GM18868 (cell line): ENCODE data around the gene ALLC.

ENCODE experiments used
- ATAC-seq: cut with Tn5 transposase; IDR thresholded peaks from one replicate; pipeline ENCODE4 v1.9.1; 2021; ENCODE audit warnings: mild to moderate bottlenecking, moderate library complexity; ENCODE audit not compliant: unreplicated experiment

ALLC gene

GRCh38 chr2:3674066-3674845 is 16.3 kb downstream of the ALLC start:
- no peak for ATAC-seq

DNA sequence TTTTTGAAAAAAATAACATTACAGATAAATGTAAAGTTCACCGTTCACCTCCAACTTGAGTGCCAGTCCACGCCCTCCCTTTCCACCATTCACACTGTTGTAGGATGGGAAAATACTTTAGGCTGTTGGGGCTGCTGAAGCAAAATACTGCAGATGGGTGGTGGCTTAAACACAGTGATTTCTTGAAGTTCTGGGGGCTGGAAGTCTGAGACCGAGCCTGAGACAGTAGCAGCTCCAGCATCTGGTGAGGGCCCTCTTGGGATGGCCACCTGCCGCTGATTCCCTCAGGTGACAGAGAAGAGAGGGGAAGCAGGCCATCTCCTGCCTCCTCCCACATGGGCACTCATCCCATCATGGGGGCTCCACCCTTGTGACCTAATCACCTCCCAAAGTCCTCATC is 17.7 kb downstream of the ALLC start:
- ATAC-seq: no peak

GRCh38 chr2:3677436-3677835 is 19.4 kb downstream of the ALLC start:
- no peak for ATAC-seq

GRCh38 chr2:3678212-3678611 is 20.2 kb downstream of the ALLC start:
- ATAC-seq: no peak

- no peak for ATAC-seq
Measured at GRCh38 chr2:3679180-3679579, 21.2 kb downstream of the ALLC start.

DNA sequence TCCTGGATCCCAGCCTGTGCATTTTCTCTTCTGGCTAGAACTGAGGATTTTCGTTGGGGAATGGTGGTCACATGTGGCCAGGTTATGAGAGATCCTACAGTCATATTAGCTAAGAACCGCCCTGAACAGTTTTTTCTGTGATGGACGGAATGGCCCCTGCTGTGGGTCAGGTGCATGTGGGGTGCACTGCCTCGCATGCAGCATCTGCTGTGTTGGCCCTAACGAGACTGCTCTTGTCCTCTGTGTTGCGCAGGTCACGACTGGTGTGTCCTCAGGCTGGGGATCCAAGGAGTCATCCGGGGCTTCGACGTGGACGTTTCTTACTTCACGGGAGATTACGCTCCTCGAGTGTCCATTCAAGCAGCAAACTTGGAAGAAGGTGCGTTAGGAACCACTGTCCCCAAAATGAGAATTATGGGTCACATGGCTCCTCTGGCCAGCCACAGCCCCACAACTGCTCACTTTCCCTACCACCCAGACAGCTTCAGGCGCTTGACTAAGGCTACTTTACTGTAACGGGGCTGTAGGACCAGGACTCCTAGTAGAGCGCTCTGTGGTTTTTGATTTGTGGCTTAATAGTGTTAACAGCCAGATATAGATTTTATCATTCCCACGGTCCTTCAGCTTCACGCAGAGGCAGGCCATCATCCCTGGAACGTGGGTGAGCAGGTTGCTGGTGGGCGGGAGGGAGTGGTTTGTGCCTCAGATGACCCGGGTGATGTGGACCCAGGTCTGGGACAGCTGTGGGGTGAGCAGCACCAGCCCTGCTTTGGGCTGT is 21.8 kb downstream of the ALLC start:
- no peak for ATAC-seq

- no peak for ATAC-seq
Measured at GRCh38 chr2:3680548-3681345, 22.7 kb downstream of the ALLC start.

- ATAC-seq: no peak
Measured at GRCh38 chr2:3681625-3682024, 23.6 kb downstream of the ALLC start.

DNA sequence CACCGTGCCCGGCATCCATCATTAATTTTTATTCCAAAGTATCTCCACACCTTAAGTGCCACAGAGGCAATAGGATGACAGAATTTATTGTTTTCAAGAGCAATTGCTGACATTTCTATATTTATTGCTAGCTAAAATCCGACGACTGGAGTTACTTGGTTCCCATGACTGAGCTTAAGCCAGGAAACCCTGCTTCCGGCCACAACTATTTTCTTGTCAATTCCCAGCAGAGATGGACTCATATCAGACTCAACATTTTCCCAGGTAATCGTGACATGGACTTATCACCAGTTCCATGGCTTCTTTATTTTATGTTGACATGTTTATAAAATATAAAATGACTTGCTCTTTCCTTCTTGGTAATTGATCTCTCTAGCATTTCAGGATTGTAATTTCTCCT is 24.8 kb downstream of the ALLC start:
- no peak for ATAC-seq

DNA sequence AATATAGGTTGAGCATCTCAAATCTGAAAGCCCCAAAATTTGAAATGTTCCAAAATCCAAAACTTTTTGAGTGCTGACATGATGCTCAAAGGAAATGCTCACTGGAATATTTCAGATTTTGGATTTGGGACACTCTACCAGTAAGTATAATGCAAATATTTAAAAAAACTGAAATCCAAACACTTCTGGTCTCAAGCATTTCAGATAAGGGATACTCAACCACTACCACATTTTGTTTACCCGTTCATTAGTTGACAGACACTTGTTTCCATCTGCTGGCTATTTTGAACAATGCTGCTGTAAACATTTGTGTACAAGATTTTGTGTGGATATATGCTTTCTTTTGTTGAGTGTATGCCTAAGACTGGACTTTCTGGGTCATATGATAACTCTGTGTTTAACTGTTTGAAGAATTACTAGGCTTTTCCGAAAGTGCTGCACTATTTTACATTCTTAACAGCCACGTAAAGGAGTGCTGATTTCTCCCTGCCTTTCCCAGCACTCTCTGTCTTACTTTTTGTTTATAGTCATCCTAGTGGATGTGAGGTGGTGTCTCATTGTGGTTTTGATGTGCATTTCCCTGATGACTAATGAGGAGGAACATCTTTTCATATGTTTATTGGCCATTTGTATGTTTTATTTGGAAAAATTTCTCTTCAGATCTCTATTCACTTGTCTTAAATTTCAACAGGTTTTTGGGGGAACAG is 25.9 kb downstream of the ALLC start:
- no peak for ATAC-seq

GRCh38 chr2:3689998-3690748 is 32.2 kb downstream of the ALLC start:
- no peak for ATAC-seq

- no peak for ATAC-seq
Measured at GRCh38 chr2:3692375-3692774, 34.4 kb downstream of the ALLC start.

GRCh38 chr2:3696545-3696944 is 38.5 kb downstream of the ALLC start:
- ATAC-seq: no peak

GRCh38 chr2:3701071-3701470 is 43.1 kb downstream of the ALLC start:
- no peak for ATAC-seq

DNA sequence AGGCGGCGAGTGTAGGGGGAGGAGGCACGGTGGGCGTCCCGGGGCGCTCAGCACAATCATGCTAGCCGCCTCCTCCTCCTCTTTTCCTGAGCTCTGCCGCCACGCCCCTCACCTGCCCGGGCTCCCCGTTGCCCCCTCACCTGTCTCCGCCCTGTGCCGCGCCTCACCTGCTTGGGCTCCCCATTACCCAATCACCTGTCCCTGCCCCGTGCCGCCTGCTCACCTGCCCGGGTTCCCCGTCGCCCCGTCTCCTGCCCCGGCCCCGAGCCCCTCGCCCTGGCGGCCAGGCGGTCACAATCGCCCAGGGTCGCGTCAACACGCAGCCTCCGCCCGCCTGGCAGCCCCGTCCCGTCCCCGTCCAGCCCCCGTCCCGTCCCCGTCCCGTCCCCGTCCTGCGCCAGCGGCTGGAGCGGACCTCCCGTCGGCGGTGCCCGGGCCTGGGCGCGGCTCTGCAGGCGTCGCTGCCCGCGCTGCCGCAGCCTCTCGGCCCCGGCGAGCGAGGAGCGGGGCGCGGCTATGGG is 45.3 kb downstream of the ALLC start, which contains the start of gene DCDC2C:
DCDC2C (plus strand) TSS at position 340 of the 521 bp plus-strand sequence; CDS start at position 517, 177 bp downstream.
- ATAC-seq: no peak

- no peak for ATAC-seq
Measured at GRCh38 chr2:3703757-3704355, 45.9 kb downstream of the ALLC start.

GRCh38 chr2:3704692-3705091 is 46.7 kb downstream of the ALLC start:
- ATAC-seq: no peak

DNA sequence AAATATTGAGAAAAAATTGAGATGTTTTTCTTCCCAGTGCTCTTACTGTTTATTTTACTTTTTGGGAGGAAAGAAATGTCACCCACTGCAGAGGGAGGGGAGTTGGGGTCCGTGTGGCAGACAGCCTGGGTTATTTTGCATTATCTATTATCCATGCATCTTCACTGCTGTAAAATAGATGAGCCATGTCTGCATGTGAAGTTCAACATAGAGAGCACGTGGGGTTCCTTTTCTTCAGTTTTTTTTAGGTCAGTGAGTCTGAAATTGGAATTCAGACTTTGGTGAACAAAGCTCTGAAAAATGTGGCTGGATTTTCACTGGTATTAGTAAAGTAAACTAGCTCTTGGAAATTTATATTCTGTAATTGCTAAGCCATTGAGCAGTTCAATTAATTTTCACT is 47.8 kb downstream of the ALLC start:
- no peak for ATAC-seq

DNA sequence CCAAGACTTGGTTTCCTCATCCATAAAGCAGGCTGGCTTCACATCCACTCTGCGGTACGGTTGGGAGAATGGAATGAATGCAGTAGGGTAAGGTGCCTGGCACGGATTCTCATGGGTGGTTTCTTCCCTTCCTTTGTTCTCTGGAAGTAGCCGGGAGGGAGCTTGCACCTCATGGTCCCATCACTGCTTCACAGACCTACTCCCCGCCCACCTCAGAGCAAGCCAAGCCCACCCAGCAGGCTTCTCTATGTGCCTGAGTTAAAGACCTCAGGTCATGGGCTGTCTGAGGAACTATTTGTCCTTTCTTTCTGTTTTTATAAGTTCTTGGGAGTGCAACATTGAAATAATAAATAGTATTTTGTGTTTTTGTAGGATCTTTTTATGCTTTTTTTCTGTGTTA is 48.9 kb downstream of the ALLC start:
- no peak for ATAC-seq
